Measurements from ENCODE around the gene ARFIP1. TPM values are rescaled to one million over a fixed set of nuclear protein-coding genes. Genes with fewer than 3 reads are reported as not detected.

ARFIP1 gene
- total RNA-seq, 1 donor from 2014 or later: 41.6 TPM

DNA sequence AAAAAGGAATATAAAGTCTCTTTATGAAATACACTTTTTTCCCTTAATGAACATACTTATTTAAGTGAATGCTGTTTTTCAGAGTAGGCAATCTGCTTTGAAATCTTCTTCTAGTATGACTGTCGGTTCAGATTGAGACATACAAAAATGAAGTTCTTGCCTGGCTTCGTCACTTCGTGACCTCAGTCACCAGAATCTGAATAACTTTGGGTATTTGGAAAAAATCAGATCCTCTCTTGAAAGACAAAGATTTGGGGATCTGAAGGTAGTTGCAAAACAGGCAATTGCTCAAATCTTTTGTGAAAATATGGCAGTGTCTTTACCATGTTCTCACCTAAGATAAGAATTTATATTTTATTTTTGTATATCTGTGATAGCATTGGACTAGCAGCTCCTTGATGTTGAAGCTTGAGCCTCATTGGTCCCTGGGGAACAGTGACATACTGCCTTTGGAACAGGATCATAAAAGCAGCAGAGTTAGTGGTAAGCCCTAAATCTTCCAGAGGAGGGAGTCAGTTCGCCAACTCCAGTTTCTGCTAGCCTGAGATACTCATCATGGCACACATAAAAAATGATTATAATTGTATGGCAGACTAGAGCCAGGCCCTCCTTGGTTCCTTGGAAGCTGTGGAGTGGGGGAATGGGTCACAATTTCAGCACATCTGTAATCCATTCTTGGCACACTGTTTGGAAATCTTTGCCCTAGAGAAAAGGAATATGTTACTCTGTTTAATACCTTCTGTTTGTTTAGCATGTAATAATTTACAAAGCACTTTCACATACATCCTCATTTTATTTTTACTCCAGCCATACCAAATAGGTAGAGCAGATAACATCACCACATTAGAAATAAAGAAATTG lies 5.0 kb downstream of the ARFIP1 start:
- TF ChIP-seq, protein P1, sequence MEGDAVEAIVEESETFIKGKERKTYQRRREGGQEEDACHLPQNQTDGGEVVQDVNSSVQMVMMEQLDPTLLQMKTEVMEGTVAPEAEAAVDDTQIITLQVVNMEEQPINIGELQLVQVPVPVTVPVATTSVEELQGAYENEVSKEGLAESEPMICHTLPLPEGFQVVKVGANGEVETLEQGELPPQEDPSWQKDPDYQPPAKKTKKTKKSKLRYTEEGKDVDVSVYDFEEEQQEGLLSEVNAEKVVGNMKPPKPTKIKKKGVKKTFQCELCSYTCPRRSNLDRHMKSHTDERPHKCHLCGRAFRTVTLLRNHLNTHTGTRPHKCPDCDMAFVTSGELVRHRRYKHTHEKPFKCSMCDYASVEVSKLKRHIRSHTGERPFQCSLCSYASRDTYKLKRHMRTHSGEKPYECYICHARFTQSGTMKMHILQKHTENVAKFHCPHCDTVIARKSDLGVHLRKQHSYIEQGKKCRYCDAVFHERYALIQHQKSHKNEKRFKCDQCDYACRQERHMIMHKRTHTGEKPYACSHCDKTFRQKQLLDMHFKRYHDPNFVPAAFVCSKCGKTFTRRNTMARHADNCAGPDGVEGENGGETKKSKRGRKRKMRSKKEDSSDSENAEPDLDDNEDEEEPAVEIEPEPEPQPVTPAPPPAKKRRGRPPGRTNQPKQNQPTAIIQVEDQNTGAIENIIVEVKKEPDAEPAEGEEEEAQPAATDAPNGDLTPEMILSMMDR (IDR thresholded peaks at IDR 0.05; ENCODE audit: unreplicated experiment): no peak
- Mint-ChIP-seq H3K27ac (ENCODE audit: unreplicated experiment) (no peak overlapping the region), H3K9me3 (ENCODE audit: unreplicated experiment) (no peaks in the 10 kb centered on the region), H3K4me1 (ENCODE audit: unreplicated experiment) (peaks cover 44% of the 10 kb centered on the region), H3K4me3 (ENCODE audit: unreplicated experiment) (no peak overlapping the region), H3K27me3 (ENCODE audit: unreplicated experiment) (peaks cover 15% of the 10 kb centered on the region), H3K36me3 (ENCODE audit: low read depth, unreplicated experiment) (no peaks in the 10 kb centered on the region)
- DNase-seq (ENCODE audit: low spot score): no peak

DNA sequence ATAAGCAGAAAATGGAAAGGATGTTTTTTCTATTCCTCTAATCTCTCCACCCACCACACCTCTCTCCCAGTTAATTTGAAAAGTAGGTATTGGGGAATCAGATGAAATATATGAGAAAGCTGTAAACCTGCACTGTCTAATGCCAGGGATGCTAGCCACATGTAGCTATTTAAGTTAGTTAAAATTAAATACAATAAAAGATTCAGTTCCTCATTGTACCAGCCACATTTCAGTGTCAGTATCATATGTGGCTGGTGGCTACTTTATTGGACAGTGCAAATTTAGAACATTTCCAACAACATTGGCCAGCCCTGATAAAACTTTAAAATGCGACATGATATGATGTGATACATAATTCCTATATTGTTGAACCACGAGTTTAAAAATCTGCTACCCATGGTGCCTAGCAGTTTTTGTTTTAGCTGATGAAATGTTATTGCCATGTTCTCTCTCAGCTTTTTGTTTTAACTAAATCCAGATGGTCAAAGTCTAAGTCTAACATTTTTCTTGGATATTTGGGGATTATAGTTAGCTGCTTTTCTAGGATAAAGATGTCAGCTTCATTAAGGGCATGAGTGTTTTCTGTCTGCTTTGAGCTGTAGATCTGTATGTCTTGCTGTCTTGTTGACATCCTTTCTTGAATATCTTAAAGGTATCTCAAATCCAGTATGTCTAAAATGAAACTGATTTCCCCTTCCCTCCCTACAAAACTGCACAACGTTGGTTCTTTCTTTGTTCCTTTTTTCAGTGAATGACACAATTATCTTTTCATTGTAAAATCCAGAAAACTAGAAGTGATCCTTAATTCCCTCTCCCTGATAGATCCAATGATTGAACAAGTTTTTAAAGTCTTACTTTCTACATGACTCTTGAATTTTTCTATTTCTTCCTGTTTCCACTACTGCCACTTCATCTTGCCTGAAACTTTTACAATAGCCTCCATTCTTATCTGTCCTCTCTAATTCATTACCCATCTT lies 6.2 kb downstream of the ARFIP1 start:
- H3K27me3 Mint-ChIP-seq (ENCODE audit: unreplicated experiment): peaks cover 5% of the 10 kb centered on the region
- H3K36me3 Mint-ChIP-seq (ENCODE audit: low read depth, unreplicated experiment): no peaks in the 10 kb centered on the region
- TF ChIP-seq, protein P1 (IDR thresholded peaks at IDR 0.05; ENCODE audit: unreplicated experiment): no peak
- H3K9me3 Mint-ChIP-seq (ENCODE audit: unreplicated experiment): no peaks in the 10 kb centered on the region
- H3K4me3 Mint-ChIP-seq (ENCODE audit: unreplicated experiment): no peak overlapping the region
- peaks cover 37% of the 10 kb centered on the region for H3K4me1 Mint-ChIP-seq (ENCODE audit: unreplicated experiment)
- peak overlapping the region; percentile 7 for H3K27ac Mint-ChIP-seq (ENCODE audit: unreplicated experiment)
- no peak for DNase-seq (ENCODE audit: low spot score)

DNA sequence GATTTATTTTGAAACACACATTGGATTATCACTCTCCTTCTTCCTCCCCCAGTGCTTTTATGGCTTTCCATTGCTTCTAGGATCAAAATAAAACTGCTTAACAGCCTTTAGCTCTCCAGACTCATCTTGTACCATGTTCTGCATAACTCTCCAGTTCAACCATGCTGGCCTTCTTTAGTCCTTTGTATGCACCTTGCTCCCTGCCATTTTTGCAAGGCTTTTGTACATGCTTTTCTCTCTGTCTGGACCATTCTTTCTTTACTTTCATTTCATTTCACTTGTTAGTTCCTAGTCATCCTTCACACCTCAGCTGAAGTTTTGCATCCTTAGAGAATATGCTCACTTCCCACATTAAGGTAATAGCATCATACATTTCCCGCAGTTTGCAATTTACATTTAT lies 6.9 kb downstream of the ARFIP1 start:
- Mint-ChIP-seq H3K36me3 (ENCODE audit: low read depth, unreplicated experiment) (no peaks in the 10 kb centered on the region), H3K27ac (ENCODE audit: unreplicated experiment) (no peak overlapping the region), H3K4me1 (ENCODE audit: unreplicated experiment) (peaks cover 33% of the 10 kb centered on the region), H3K27me3 (ENCODE audit: unreplicated experiment) (peaks cover 2% of the 10 kb centered on the region), H3K4me3 (ENCODE audit: unreplicated experiment) (no peak overlapping the region), H3K9me3 (ENCODE audit: unreplicated experiment) (no peaks in the 10 kb centered on the region)
- DNase-seq (ENCODE audit: low spot score): no peak
- TF ChIP-seq, protein P1 (IDR thresholded peaks at IDR 0.05; ENCODE audit: unreplicated experiment): no peak

DNA sequence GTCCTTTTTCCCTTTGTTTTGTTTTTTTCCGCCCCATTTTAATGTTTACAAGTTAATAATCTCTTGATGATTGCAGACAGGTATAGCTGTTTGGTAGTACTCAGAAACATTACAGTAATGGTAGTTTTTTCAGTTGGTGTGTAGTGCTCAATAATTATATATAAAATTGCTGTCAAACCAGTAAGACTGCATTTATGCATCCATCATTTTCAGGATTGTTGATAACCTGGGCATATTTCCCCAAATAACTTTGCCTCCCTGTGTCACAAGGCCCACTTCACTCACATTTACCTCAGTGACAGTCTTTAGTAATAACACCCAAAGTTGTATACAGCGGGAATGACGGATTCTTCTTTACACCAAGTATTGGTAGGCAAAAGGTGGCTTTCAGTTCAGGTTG lies 16.1 kb downstream of the ARFIP1 start:
- H3K4me1 Mint-ChIP-seq (ENCODE audit: unreplicated experiment): peaks cover 12% of the 10 kb centered on the region
- H3K36me3 Mint-ChIP-seq (ENCODE audit: low read depth, unreplicated experiment): no peaks in the 10 kb centered on the region
- no peak overlapping the region for H3K27ac Mint-ChIP-seq (ENCODE audit: unreplicated experiment)
- no peaks in the 10 kb centered on the region for H3K27me3 Mint-ChIP-seq (ENCODE audit: unreplicated experiment)
- no peak for DNase-seq (ENCODE audit: low spot score)
- H3K4me3 Mint-ChIP-seq (ENCODE audit: unreplicated experiment): no peak overlapping the region
- H3K9me3 Mint-ChIP-seq (ENCODE audit: unreplicated experiment): no peaks in the 10 kb centered on the region
- TF ChIP-seq, protein P1 (IDR thresholded peaks at IDR 0.05; ENCODE audit: unreplicated experiment): no peak
